ENCODE results near the gene SH3BP5L. TPM values are rescaled to one million over a fixed set of nuclear protein-coding genes. Genes with fewer than 3 reads are reported as not detected.

SH3BP5L gene
- total RNA-seq = 10 to 100 TPM; 25.2 to 32.0 (median 30.0) TPM

GRCh38 chr1:248825909-248826760 lies at the start of gene SH3BP5L:
SH3BP5L (minus strand) TSS chr1:248825915; CDS start chr1:248824935, 980 bp downstream.
- intact Hi-C loops (cut with DNase I) = no loop called here
- TF ChIP-seq CTCF (IDR thresholded peaks at IDR 0.05) (peak in 5 of 6 experiments; percentile 8 to 65 (median 61)), POLR2A (IDR thresholded peaks at IDR 0.05) (peak; percentile 47 to 85)
- Histone ChIP-seq H3K4me1 (peaks cover 33 to 47% of the 10 kb centered on the region in 2 donors), H3K27me3 (no peaks in the 10 kb centered on the region), H3K4me3 (replicated peaks in 1 of 3) (peak within 1 kb of the TSS; percentile 33 to 84 (median 77)), H3K27ac (peak within 1 kb of the TSS; percentile 95 to 98 (median 95)), H3K9me3 (no peaks in the 10 kb centered on the region), H3K36me3 (no peaks in the 10 kb centered on the region)
- WGBS, 2 donors = 0 to 1% methylated on average over 53 to 54 of the region's 56 CpGs
- DNase-seq = peak; percentile 93

- no peaks in the 10 kb centered on the region for H3K27me3 ChIP-seq
- peak in 1 of 6 experiments; percentile 15 for TF ChIP-seq CTCF (IDR thresholded peaks at IDR 0.05)
- TF ChIP-seq POLR2A (IDR thresholded peaks at IDR 0.05) = no peak
- H3K9me3 ChIP-seq = no peaks in the 10 kb centered on the region
- H3K27ac ChIP-seq = peak overlapping the region; percentile 97 to 100 (median 99)
- peak; percentile 70 to 73 for DNase-seq
- peak overlapping the region in 2 of 3 donors; percentile 13 to 47 for H3K4me3 ChIP-seq (replicated peaks in 1 of 3)
- 4 to 5% methylated on average over 22 to 23 of the region's 23 CpGs for WGBS, 2 donors
- peaks cover 0 to 9% of the 10 kb centered on the region in 2 donors for H3K4me1 ChIP-seq
- intact Hi-C loops (cut with DNase I) = no loop called here
- H3K36me3 ChIP-seq = no peaks in the 10 kb centered on the region
These were observed 48.3 kb upstream of the SH3BP5L start for GRCh38 chr1:248873993-248874533.

- intact Hi-C loops (cut with DNase I) = no loop called here
- peak; percentile 95 for DNase-seq
These were observed 47.8 kb upstream of the SH3BP5L start for GRCh38 chr1:248873409-248873992.

GRCh38 chr1:248872752-248873408 lies 47.2 kb upstream of the SH3BP5L start:
- 1 to 2% methylated on average over 31 of the region's 31 CpGs for WGBS, 2 donors
- TF ChIP-seq POLR2A (IDR thresholded peaks at IDR 0.05) (peak; percentile 67 to 88), CTCF (IDR thresholded peaks at IDR 0.05) (no peak)
- peak overlapping the region; percentile 13 to 66 (median 47) for H3K4me3 ChIP-seq (replicated peaks in 1 of 3)
- intact Hi-C loops (cut with DNase I) = no loop called here
- H3K36me3 ChIP-seq = no peaks in the 10 kb centered on the region
- peak overlapping the region; percentile 97 to 100 (median 99) for H3K27ac ChIP-seq
- H3K4me1 ChIP-seq = peaks cover 0 to 9% of the 10 kb centered on the region in 2 donors
- DNase-seq = peak; percentile 92 to 95
- no peaks in the 10 kb centered on the region for H3K9me3 ChIP-seq
- H3K27me3 ChIP-seq = no peaks in the 10 kb centered on the region

More at GRCh38 chr1:248873409-248873992, 47.8 kb upstream of the SH3BP5L start:
- no peaks in the 10 kb centered on the region for H3K27me3 ChIP-seq
- H3K4me1 ChIP-seq = peaks cover 0 to 9% of the 10 kb centered on the region in 2 donors
- no peak for TF ChIP-seq CTCF (IDR thresholded peaks at IDR 0.05)
- TF ChIP-seq POLR2A (IDR thresholded peaks at IDR 0.05) = peak in 1 of 2 donors; percentile 53
- no peaks in the 10 kb centered on the region for H3K9me3 ChIP-seq
- H3K4me3 ChIP-seq (replicated peaks in 1 of 3) = peak overlapping the region; percentile 13 to 66 (median 47)
- 0 to 1% methylated on average over 21 to 37 of the region's 41 CpGs for WGBS, 2 donors
- no peaks in the 10 kb centered on the region for H3K36me3 ChIP-seq
- H3K27ac ChIP-seq = peak overlapping the region; percentile 97 to 100 (median 99)
